HG03135 (cell line): Measurements from ENCODE around the gene LHX6.

Source experiments
- ATAC-seq: cut with Tn5 transposase; IDR thresholded peaks from one replicate; pipeline ENCODE4 v1.9.1; 2021; ENCODE audit warnings: mild to moderate bottlenecking, moderate library complexity; ENCODE audit not compliant: unreplicated experiment

Gene LHX6

GRCh38 chr9:122158202-122158601 lies 70.6 kb downstream of the LHX6 start:
- ATAC-seq, result no peak

DNA sequence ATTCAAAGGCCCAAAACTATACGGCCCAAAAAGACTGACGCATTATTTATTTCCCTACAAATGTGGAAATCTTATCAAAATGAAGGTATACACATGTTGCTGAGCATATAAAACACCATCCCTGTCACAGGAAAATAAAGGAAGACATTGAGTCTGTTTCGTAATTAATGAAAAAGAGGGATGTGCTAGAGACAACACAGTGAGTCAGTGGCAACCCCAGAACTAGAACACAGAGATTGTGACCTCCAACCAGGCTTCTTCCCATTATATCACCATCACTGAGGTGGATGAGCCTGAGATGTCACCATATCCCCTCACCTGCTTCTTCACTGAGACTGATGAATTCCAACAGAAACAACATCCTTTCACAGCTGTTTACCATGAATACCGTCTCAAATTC lies 73.0 kb downstream of the LHX6 start:
- no peak for ATAC-seq
